IMR-90 (cell line): ENCODE results near the gene WDR37. TPM values are rescaled to one million over a fixed set of nuclear protein-coding genes. Genes with fewer than 3 reads are reported as not detected.

ENCODE experiments used
- ATAC-seq: fragments of 200-7000 bp; cut with Tn5 transposase; 2 replicates; pipeline ENCODE4 v1.9.1; 2020; ENCODE audit warnings: low read depth, mild to moderate bottlenecking, moderate library complexity
- BruUV-seq: library from RNA; stranded (reverse); fragments of 400-500 nt; replicated peaks from 2 replicates; lab custom pipeline; 2021; lab: Mats Ljungman, UMichigan
- CTCF ChIA-PET: fragments of 300-600 bp; formaldehyde crosslinking; extraction: SDS; loops from one replicate; lab custom pipeline; 2021; ENCODE audit warnings: antibody characterized with exemption; lab: Yijun Ruan, JAX
- POLR2A ChIA-PET: fragments of 300-600 bp; sonication (Branson Sonifier 250); formaldehyde crosslinking; loops from one replicate; lab custom pipeline; 2022; ENCODE audit warnings: antibody characterized with exemption; ENCODE audit not compliant: unreplicated experiment; lab: Charles Lee
- DNase-seq: peaks from one replicate; pipeline ENCODE4 v3.0.0; 2013
- H2AFZ ChIP-seq: replicated peaks from 2 replicates; pipeline ENCODE3; 2013; ENCODE audit warnings: low read length, mild to moderate bottlenecking; ENCODE audit not compliant: poor library complexity
- H2AK5ac ChIP-seq: 2 replicates; pipeline ENCODE4 v1.6.1; 2013; ENCODE audit warnings: low read depth, low read length, inconsistent platforms
- H2AK9ac ChIP-seq: replicated peaks from 2 replicates; pipeline ENCODE3; 2013; ENCODE audit warnings: mild to moderate bottlenecking, low read depth, low read length, moderate library complexity; ENCODE audit not compliant: poor library complexity
- H2BK120ac ChIP-seq: 2 replicates; pipeline ENCODE4 v1.6.1; 2013; ENCODE audit warnings: low read depth, low read length, inconsistent platforms
- H2BK15ac ChIP-seq: 3 replicates; pipeline ENCODE4 v1.6.1; 2013; ENCODE audit warnings: low read depth, low read length, inconsistent platforms
- H2BK20ac ChIP-seq: 2 replicates; pipeline ENCODE4 v1.6.1; 2013; ENCODE audit warnings: low read depth, mild to moderate bottlenecking, inconsistent platforms, low read length, moderate library complexity
- H2BK5ac ChIP-seq: 2 replicates; pipeline ENCODE4 v1.6.1; 2013; ENCODE audit warnings: mild to moderate bottlenecking, low read depth, low read length, inconsistent platforms; ENCODE audit not compliant: poor library complexity, severe bottlenecking
- H3K14ac ChIP-seq: replicated peaks from 2 replicates; pipeline ENCODE4 v1.6.1; 2013; ENCODE audit warnings: low read depth, low read length, inconsistent platforms
- H3K18ac ChIP-seq: 2 replicates; pipeline ENCODE4 v1.6.1; 2013; ENCODE audit warnings: low read depth, low read length, control low read depth
- H3K23ac ChIP-seq: 2 replicates; pipeline ENCODE4 v1.6.1; 2013; ENCODE audit warnings: low read depth, low read length, inconsistent platforms
- H3K27ac ChIP-seq: 2 replicates; pipeline ENCODE4 v1.5.1; 2013; ENCODE audit warnings: mild to moderate bottlenecking, control low read depth, low read length; ENCODE audit not compliant: insufficient read depth
- H3K27me3 ChIP-seq: 2 replicates; pipeline ENCODE4 v1.6.1; 2013; ENCODE audit warnings: low read length; ENCODE audit not compliant: control insufficient read depth, insufficient read depth
- H3K36me3 ChIP-seq: 2 replicates; pipeline ENCODE4 v1.6.1; 2013; ENCODE audit warnings: low read length, mixed read lengths; ENCODE audit not compliant: control insufficient read depth, insufficient read depth
- H3K4ac ChIP-seq: 2 replicates; pipeline ENCODE4 v1.6.1; 2013; ENCODE audit warnings: low read depth, low read length, inconsistent platforms
- H3K4me1 ChIP-seq: 2 replicates; pipeline ENCODE4 v1.6.1; 2013; ENCODE audit warnings: low read length, mixed read lengths; ENCODE audit not compliant: control insufficient read depth, insufficient read depth
- H3K4me2 ChIP-seq: 2 replicates; pipeline ENCODE4 v1.6.1; 2013; ENCODE audit warnings: low read depth, mild to moderate bottlenecking, control low read depth, low read length, moderate library complexity
- H3K4me3 ChIP-seq: 2 replicates; pipeline ENCODE4 v1.5.1; 2013; ENCODE audit warnings: low read depth, mild to moderate bottlenecking, control low read depth, low read length, moderate library complexity; ENCODE audit not compliant: insufficient read depth
- H3K56ac ChIP-seq: 2 replicates; pipeline ENCODE4 v1.6.1; 2013; ENCODE audit warnings: low read length, inconsistent platforms; ENCODE audit not compliant: insufficient read depth; ENCODE audit errors: extremely low read depth
- H3K79me1 ChIP-seq, 2 experiments: 2 replicates each; pipeline ENCODE4 v1.6.1; 2013; ENCODE audit warnings: low read length in 2 of 2, inconsistent platforms in 1 of 2, low read depth in 1 of 2
- H3K9ac ChIP-seq: 2 replicates; pipeline ENCODE4 v1.6.1; 2013; ENCODE audit warnings: low read depth, low read length, control low read depth
- H3K9me1 ChIP-seq: 2 replicates; pipeline ENCODE4 v1.6.1; 2013; ENCODE audit warnings: low read length, inconsistent platforms; ENCODE audit not compliant: insufficient read depth
- H3K9me3 ChIP-seq: 2 replicates; pipeline ENCODE4 v1.6.1; 2013; ENCODE audit warnings: low read length; ENCODE audit not compliant: control insufficient read depth, insufficient read depth
- H4K20me1 ChIP-seq: 2 replicates; pipeline ENCODE4 v1.6.1; 2013; ENCODE audit warnings: low read length, inconsistent platforms; ENCODE audit not compliant: insufficient read depth
- H4K5ac ChIP-seq: 2 replicates; pipeline ENCODE4 v1.6.1; 2013; ENCODE audit warnings: mild to moderate bottlenecking, low read depth, low read length, control low read depth
- H4K8ac ChIP-seq, 2 experiments: 2 replicates each; pipeline ENCODE4 v1.6.1; 2013; ENCODE audit warnings: low read depth in 2 of 2, low read length in 2 of 2, control low read depth in 1 of 2, inconsistent platforms in 1 of 2
- H4K91ac ChIP-seq: 2 replicates; pipeline ENCODE4 v1.6.1; 2013; ENCODE audit warnings: low read depth, low read length, inconsistent platforms; ENCODE audit not compliant: insufficient read depth
- MAZ ChIP-seq: IDR thresholded peaks from 2 replicates; pipeline ENCODE4 v1.6.1; 2012; ENCODE audit warnings: low read depth, mild to moderate bottlenecking, low read length, improper control_type of control experiment, moderate library complexity, borderline replicate concordance
- RCOR1 ChIP-seq: IDR thresholded peaks from 2 replicates; pipeline ENCODE4 v1.6.1; 2012; ENCODE audit warnings: mild to moderate bottlenecking, low read length, improper control_type of control experiment; ENCODE audit not compliant: insufficient replicate concordance
- WGBS, 2 experiments: methylation state at CpG; one replicate each; pipeline versions ENCODE4 v1.1.5 to v1.1.7; 2013; ENCODE audit warnings: missing lambda C conversion rate in 2 of 2; ENCODE audit not compliant: insufficient read length in 1 of 2; ENCODE audit errors: extremely low coverage in 2 of 2; 5-methylcytosine and 5-hydroxymethylcytosine counted together
- dilution Hi-C: fragments of 300-500 bp; cut with HindIII; formaldehyde crosslinking; loops from one replicate; pipeline ENCODE4 v1.14.3; 2018; ENCODE audit warnings: low sequenced_read_pairs; ENCODE audit not compliant: unreplicated experiment
- in situ Hi-C: fragments of 300-500 bp; cut with MboI; formaldehyde crosslinking; loops from 3 replicates; pipeline ENCODE4 v1.14.3; 2019; ENCODE audit warnings: low sequenced_read_pairs, inconsistent platforms, mixed read lengths
- intact Hi-C: fragments of 100-400 bp; cut with micrococcal nuclease; formaldehyde crosslinking; loops from 2 replicates; pipeline ENCODE4 v1.10.0; 2022
- polyA plus RNA-seq, 3 experiments: library from polyadenylated mRNA; depleted of rRNA; stranded (reverse); fragments of >200 nt; gene quantifications; 2 replicates each; pipeline ENCODE4 v1.2.3, GENCODE V29; 2012; ENCODE audit warnings: low replicate concordance in 1 of 3
- total RNA-seq: library from RNA; depleted of rRNA; stranded (reverse); fragments of >200 nt; gene quantifications from 2 replicates; pipeline ENCODE4 v1.2.3, GENCODE V29; 2012

The WDR37 gene
- total and polyA plus RNA-seq, 2 of the 4 experiments (the other 2 are of a cell fraction) = 12.7 to 14.5 TPM

- Histone ChIP-seq H4K91ac (no peak overlapping the region), H3K4me3 (no peak overlapping the region), H3K9me1 (no peaks in the 10 kb centered on the region), H3K4me1 (no peaks in the 10 kb centered on the region), H3K56ac (no peak overlapping the region), H2AK9ac (no peak overlapping the region), H3K79me1 (no peaks in the 10 kb centered on the region), H3K27ac (no peak overlapping the region), H4K8ac (no peak overlapping the region), H3K23ac (no peak overlapping the region), H2BK15ac (no peak overlapping the region), H4K20me1 (no peaks in the 10 kb centered on the region), H3K9ac (no peak overlapping the region), H3K36me3 (no peaks in the 10 kb centered on the region), H2BK20ac (no peak overlapping the region), H2AFZ (no peak overlapping the region), H3K18ac (no peak overlapping the region), H3K4me2 (no peak overlapping the region), H4K5ac (no peak overlapping the region), H3K27me3 (no peaks in the 10 kb centered on the region), H2AK5ac (no peak overlapping the region), H2BK5ac (no peak overlapping the region), H3K4ac (no peak overlapping the region), H3K9me3 (no peaks in the 10 kb centered on the region), H3K14ac (no peak overlapping the region), H2BK120ac (no peak overlapping the region)
- dilution Hi-C loops (no loop called here), in situ Hi-C loops (no loop called here), intact Hi-C loops (no loop called here)
- no peak for ATAC-seq
- CTCF ChIA-PET = no interaction called here
- WGBS, 2 experiments = no CpG with 5 or more reads among the region's 6 CpGs
- BruUV-seq = no TSS peak
- DNase-seq = no peak
- TF ChIP-seq RCOR1 (no peak), MAZ (no peak)
- POLR2A ChIA-PET = no interaction called here
Measured at GRCh38 chr10:1026578-1026977, 29.6 kb upstream of the WDR37 start.
